GM21723 (cell line): ENCODE results near the gene UAP1L1.

Source experiments
- ATAC-seq: cut with Tn5 transposase; IDR thresholded peaks from one replicate; pipeline ENCODE4 v1.9.1; 2021; ENCODE audit warnings: mild to moderate bottlenecking, moderate library complexity; ENCODE audit not compliant: unreplicated experiment

The UAP1L1 gene

GRCh38 chr9:137089232-137089947 is 12.1 kb downstream of the UAP1L1 start:
- ATAC-seq = no peak

- ATAC-seq = peak; percentile 85
Observed at GRCh38 chr9:137095664-137096517, 18.6 kb downstream of the UAP1L1 start.

DNA sequence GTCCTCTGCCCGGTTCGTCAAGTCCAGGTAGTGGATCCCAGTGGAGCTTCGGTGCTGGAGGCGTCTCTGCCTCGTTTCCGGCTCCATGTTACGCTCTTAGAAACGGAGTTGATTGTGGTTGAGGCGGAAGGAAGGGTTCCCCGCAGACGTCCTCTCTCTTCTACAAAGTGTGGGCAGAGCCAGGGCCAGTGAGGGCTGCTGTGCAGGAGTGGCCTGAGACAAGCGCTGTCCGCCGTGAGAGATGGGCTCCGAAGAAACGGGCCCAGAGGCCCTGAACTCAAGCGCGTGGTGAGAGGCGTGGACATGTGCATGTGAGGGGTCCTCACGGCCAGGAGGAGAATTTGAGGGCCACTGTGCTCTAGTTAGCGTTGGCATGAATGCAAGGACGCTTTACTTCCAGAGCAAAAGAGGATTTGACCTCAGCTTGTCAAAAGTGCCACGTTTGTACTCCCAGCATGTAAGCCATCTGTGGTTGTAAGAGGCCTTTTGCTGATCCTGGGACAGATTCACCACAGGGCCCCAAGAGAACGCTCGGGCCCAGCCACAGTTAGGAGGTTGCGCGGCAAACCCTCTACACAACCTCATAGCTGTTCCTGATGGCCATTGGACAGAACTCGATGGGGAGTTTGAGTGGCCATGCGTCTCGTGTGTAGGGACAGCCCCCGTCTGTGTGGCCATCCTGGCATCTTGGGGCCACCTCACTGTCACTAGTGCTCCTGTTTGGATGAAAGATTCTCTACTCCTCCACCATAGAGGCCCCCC is 19.6 kb downstream of the UAP1L1 start:
- no peak for ATAC-seq

DNA sequence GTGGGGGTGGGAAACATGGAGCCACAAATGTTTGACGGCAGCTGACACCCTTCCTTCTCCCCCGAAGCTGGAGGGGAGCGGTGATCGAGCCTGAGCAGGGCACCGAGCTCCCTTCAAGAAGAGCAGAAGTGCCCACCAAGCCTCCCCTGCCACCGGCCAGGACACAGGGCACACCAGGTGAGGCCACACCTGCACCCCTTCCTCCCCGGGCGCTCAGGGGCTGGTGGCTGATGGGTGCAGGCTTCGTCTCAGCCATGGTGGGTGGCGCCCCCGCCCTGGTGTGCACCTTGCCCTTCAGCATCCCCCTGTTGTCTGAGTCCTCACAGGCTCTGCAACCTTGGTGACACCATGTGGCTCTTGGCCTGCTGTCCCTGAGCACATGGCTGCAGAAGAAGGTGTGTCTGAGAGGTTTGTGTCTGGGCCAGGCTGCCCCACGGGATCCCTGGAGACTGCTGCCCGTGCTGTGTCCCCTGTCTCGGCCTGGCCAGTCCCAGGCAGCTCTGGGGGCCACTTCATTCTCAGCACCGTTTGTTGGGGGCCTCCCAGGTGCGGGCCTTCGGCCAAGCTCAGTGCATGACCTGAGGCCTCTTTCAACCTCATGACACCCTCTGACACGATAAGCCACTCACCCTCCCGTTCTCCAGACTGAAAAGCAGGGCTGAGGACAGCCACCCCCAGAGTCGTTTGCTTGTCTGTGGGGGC is 20.6 kb downstream of the UAP1L1 start:
- ATAC-seq = no peak

GRCh38 chr9:137099231-137099630 is 21.9 kb downstream of the UAP1L1 start:
- ATAC-seq = no peak

DNA sequence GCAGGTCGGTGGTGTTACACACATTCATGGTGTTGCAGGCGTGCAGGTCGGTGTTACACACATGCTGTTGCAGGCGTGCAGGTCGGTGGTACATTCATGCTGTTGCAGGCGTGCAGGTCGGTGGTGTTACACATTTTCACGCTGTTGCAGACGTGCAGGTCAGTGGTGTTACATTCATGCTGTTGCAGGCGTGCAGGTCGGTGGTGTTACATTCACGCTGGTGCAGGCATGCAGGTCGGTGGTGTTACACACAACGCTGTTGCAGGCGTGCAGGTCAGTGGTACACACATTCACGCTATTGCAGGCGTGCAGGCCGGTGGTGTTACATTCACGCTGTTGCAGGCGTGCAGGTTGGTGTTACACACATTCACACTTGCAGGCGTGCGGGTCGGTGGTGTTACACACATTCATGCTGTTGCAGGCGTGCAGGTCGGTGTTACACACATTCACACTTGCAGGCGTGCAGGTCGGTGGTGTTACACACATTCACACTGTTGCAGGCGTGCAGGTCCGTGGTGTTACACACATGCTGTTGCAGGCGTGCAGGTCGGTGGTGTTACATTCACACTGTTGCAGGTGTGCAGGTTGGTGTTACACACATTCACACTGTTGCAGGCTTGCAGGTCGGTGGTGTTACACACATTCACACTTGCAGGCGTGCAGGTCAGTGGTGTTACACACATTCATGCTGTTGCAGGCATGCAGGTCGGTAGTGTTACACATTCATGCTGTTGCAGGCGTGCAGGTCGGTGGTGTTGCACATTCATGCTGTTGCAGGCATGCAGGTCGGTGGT is 26.1 kb downstream of the UAP1L1 start:
- no peak for ATAC-seq

DNA sequence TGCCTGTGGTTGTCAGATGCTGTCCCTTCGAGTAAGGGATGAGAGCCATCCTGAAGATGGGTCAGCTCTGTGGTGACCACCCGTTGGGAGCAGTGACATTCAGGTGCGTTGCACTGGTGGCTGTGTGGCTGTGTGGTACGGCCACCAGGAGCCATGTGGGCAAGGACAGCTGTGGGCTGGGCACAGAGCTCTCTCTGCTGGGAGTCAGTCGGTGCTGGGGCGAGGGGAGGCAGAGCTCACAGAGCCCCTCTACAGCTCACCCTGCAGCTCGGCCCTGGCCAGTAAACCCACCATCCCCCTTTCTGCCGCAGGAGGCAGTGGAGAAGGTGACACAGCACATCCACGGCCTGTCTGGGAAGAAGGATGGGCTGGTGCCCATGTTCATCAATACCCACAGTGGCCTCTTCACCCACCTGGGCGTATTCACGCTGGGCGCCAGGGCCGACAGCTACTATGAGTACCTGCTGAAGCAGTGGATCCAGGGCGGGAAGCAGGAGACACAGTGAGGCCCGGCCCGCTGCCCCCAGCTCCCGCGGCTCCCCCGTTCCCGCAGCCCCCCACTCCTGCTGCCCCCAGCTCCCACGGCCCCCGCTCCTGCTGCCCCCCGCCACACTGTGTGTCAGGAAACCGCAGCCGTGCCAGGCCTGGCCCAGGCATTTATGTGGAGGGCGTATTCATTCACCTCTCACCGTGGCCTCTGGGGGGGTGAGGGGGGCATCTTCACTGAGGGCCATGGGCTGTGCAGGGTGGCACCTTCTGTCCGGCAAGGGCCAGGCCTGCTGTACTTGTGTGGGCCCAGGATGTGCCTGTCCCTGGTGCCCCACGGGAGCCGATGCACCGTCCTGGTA is 28.7 kb downstream of the UAP1L1 start:
- no peak for ATAC-seq

DNA sequence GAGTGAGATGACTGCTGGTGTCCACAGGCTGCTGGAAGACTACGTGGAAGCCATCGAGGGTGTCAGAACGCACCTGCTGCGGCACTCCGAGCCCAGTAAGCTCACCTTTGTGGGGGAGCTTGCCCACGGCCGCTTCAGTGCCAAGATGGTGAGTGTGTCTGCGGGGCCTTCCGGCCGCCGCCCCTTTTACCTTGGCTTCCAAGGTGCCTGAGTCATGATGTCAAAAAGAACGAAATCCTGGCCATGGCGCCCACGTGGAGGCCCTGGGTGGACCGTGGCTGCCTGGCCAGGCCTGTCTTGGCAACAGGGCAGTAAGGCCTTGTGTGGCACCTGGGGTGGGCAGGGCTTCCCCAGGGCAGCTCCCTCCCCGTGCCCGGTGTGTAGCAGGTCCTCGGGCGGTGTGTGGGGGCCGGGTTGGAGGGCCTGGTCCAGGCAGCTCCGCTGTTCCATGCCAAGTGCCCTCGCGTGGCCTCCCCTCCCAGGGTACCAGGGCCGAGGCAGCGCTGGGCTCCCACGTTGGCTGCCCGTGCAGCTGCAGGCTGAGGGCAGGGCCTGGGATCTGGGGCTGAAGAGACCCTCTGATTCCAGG is 29.4 kb downstream of the UAP1L1 start:
- no peak for ATAC-seq

GRCh38 chr9:137107312-137107921 is 30.1 kb downstream of the UAP1L1 start:
- no peak for ATAC-seq

DNA sequence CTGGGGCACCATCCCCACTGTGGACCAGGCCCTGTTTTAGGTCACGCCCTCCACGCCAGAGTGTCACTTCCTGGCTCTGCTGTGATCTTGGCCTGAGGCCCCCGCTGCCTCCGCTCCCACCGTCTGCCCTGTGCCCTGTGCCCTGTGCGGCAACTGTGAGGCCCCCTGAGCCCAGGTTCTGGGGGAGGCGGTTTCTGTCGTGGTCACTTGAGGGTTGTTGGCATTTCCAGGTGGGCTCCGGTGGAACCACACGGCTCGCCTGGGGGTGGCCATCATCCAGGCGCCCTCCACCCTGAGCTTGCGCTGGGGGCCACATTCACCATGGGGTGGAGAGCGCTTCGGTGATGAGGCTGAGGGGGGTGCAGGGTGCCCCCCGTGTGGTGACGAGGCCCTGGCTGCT is 30.7 kb downstream of the UAP1L1 start:
- ATAC-seq = no peak

DNA sequence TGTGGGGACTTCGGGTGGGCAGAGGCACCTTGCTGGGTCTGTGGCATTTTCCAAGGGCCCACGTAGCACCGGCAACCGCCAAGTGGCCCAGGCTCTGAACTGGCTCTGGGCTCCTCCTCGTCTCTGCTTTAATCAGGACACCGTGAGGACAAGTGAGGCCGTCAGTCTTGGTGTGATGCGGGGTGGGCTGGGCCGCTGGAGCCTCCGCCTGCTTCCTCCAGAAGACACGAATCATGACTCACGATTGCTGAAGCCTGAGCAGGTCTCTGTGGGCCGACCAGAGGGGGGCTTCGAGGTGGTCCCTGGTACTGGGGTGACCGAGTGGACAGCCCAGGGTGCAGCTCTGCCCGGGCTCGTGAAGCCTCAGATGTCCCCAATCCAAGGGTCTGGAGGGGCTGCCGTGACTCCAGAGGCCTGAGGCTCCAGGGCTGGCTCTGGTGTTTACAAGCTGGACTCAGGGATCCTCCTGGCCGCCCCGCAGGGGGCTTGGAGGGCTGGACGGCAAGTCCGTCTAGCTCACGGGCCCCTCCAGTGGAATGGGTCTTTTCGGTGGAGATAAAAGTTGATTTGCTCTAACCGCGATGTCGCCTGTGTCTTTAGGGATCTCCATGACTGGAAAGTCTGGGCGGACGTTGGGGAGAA is 31.4 kb downstream of the UAP1L1 start:
- ATAC-seq = no peak

GRCh38 chr9:137109250-137110146 is 32.2 kb downstream of the UAP1L1 start:
- no peak for ATAC-seq

GRCh38 chr9:137110147-137110910 is 33.0 kb downstream of the UAP1L1 start:
- ATAC-seq = no peak

- no peak for ATAC-seq
Observed at GRCh38 chr9:137110911-137111787, 33.8 kb downstream of the UAP1L1 start.
